Fibroblast of pulmonary artery (primary cell): Measurements from ENCODE around the gene KLHL36.
A peak's percentile ranks its signal among the peaks of the same experiment; 100 is the strongest.

Source experiments
- DNase-seq: peaks from one replicate; pipeline ENCODE4 v3.0.0-alpha.2; 2010; ENCODE audit warnings: low read depth
- H3K4me3 ChIP-seq: replicated peaks from 2 replicates; pipeline ENCODE4 v1.5.1; 2011; ENCODE audit warnings: low read depth, mild to moderate bottlenecking, control low read depth, low read length, moderate library complexity
- CTCF ChIP-seq: IDR thresholded peaks from 2 replicates; pipeline ENCODE4 v1.5.1; 2011; ENCODE audit warnings: mild to moderate bottlenecking, control low read depth, low read length, inconsistent platforms; ENCODE audit errors: missing control alignments

KLHL36 gene

DNA sequence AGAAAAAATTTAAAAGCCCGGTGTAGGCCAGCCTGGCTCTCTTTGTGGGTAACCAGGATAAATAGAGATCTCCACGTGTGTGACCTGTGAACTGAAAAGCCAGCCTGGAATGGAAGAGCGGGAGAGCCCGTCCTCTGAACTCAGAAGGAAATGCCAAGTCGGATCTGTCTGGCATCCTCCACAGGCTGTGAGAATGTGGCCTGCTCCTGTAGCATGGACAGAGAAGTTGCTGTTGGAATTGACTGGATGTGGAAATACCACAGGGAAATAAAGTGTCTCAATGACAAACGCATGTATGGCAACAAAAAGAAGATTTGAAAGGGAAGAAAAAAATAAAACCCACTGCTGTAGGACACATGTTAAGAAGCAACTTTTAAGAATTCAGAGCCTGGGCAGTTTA lies 6.7 kb downstream of the KLHL36 start:
- no peak for TF ChIP-seq CTCF
- DNase-seq, result no peak
- H3K4me3 ChIP-seq, result no peak overlapping the region

DNA sequence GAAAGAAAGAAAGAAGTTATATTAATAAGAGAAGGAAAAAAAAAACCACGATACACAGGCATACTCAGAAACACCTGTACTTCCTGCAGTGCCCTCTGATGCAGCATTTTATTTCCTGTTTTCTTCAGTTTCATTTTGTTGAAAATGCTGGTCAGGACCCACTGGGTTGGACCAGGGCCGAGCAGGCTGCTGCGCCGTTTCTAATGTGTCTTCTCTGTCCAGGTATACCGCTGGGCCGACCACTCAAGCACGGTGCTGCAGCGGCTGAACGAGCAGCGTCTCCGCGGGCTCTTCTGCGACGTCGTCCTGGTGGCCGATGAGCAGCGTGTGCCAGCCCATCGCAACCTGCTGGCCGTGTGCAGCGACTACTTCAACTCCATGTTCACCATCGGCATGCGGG lies 8.3 kb downstream of the KLHL36 start:
- no peak for DNase-seq
- no peak overlapping the region for H3K4me3 ChIP-seq
- TF ChIP-seq CTCF, result no peak

DNA sequence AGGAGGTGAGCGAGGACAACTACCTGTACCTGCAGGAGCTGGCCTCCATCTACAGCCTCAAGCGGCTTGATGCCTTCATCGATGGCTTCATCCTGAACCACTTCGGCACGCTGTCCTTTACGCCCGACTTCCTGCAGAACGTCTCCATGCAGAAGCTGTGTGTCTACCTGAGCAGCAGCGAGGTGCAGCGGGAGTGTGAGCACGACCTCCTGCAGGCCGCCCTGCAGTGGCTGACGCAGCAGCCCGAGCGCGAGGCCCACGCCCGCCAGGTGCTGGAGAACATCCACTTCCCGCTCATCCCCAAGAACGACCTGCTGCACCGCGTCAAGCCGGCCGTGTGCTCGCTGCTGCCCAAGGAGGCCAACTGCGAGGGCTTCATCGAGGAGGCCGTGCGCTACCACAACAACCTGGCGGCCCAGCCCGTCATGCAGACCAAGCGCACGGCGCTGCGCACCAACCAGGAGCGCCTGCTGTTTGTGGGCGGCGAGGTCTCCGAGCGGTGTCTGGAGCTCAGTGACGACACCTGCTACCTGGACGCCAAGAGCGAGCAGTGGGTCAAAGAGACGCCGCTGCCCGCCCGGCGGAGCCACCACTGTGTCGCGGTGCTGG lies 9.0 kb downstream of the KLHL36 start:
- DNase-seq, result no peak
- no peak for TF ChIP-seq CTCF
- H3K4me3 ChIP-seq, result no peak overlapping the region

DNA sequence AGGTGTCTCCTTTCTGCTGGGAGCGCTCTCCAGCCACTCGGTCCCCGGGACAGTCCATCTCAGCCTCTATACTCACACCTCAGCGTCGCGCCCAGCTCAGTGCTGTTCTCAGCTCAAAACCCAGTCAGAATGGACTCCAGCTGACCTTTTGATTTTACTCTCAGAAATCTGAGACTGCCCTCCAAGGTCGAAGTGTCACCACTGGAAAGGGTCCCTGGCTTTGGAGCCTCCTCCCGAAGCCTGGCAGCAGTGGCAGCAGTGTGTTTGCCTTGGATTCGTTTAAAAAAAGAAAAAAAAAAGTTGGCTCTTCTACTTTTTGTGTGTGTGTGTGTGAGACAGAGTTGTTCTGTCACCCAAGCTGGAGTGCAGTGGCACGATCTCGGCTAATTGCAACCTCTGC lies 10.4 kb downstream of the KLHL36 start:
- DNase-seq, result no peak
- no peak overlapping the region for H3K4me3 ChIP-seq
- TF ChIP-seq CTCF, result no peak

DNA sequence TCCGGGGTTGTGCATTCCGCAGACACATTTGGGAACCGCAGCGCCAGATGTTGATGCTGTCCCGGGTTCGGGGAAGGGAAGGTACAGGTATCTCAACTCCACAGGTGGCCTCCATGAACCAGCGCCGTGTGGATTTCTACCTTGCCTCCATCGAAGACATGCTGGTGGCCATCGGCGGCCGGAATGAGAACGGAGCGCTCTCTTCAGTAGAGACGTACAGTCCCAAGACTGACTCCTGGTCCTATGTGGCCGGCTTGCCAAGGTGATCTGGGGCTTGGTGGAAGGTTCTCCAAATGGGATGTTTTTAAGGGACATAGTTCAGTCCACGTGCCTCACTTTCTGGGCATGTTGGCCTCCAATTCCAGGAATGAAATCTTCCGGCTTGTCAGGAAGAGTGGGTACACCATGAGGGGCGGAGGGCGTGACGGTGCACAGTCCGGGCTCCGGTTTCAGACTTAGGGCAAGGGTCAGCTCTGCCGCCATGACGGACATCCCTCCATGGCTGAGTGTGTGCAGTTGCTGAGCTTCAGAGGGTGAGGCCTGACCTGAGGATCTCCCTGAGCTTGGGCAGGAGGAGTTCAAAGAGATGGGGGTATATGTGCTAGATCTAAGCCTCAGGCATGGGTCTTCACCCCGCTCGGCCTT lies 11.5 kb downstream of the KLHL36 start:
- H3K4me3 ChIP-seq, result no peak overlapping the region
- DNase-seq, result no peak
- no peak for TF ChIP-seq CTCF

DNA sequence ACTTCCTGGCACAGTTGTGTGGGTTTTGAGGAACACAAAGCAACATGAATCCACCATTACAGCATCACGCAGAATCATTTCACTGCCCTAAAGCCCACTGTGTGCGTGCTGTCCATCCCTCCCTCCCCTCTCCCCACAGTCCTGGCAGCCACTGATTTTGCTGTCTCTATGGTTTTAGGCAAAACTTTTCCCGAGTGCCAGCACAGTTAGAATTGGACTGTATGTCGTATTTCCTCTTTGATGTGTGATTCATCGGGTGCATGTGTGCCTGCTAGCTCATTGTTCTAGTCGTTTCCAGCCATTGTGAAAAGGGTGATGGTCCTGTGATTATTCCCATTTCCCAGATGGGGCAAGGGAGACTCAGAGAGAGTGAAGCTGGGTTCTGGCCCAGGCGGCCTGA lies 12.7 kb downstream of the KLHL36 start:
- TF ChIP-seq CTCF, result no peak
- no peak overlapping the region for H3K4me3 ChIP-seq
- DNase-seq, result peak; percentile 60
